Fibroblast of mammary gland (primary cell): ENCODE data around the gene DENND10.
A peak's percentile ranks its signal among the peaks of the same experiment; 100 is the strongest.
"Not testable (repeated sequence)": the region's sequence is repeated elsewhere in the genome, so short reads cannot be mapped to it uniquely, and the experiment has no call there.

Experiments used
- DNase-seq: peaks from one replicate; pipeline ENCODE4 v3.0.0-alpha.2; 2010; ENCODE audit warnings: low read depth
- H3K4me3 ChIP-seq: 2 replicates; pipeline ENCODE4 v1.5.1; 2011; ENCODE audit warnings: low read depth, mild to moderate bottlenecking, low read length, moderate library complexity; ENCODE audit not compliant: control insufficient read depth
- CTCF ChIP-seq: conservative IDR thresholded peaks from 2 replicates; pipeline ENCODE4 v1.5.1; 2011; ENCODE audit warnings: low read depth, low read length, inconsistent platforms; ENCODE audit not compliant: control insufficient read depth, insufficient read depth

DENND10 gene

GRCh38 chr10:119100434-119101238 lies 3.3 kb upstream of the DENND10 start:
- DNase-seq = peak; percentile 39
- no peak overlapping the region for H3K4me3 ChIP-seq
- TF ChIP-seq CTCF = no peak

GRCh38 chr10:119101366-119102098 lies 2.4 kb upstream of the DENND10 start:
- TF ChIP-seq CTCF = no peak
- H3K4me3 ChIP-seq = no peak overlapping the region
- no peak for DNase-seq

- no peak for TF ChIP-seq CTCF
- no peak for DNase-seq
Measured at GRCh38 chr10:119103241-119103902, 541 bp upstream of the DENND10 start.

GRCh38 chr10:119104654-119105015 lies 722 bp downstream of the DENND10 start:
- DNase-seq = no peak
- no peak for TF ChIP-seq CTCF
- H3K4me3 ChIP-seq = peak overlapping the region; percentile 73

More at GRCh38 chr10:119103241-119103902, 541 bp upstream of the DENND10 start:
- peak overlapping the region; percentile 6 for H3K4me3 ChIP-seq

GRCh38 chr10:119105155-119105554 lies 1.2 kb downstream of the DENND10 start:
- no peak for DNase-seq
- no peak for TF ChIP-seq CTCF
- peak overlapping the region; percentile 73 for H3K4me3 ChIP-seq

GRCh38 chr10:119105899-119106298 lies 2.0 kb downstream of the DENND10 start:
- DNase-seq, H3K4me3 ChIP-seq: not testable (repeated sequence)

GRCh38 chr10:119107106-119107505 lies 3.2 kb downstream of the DENND10 start:
- not testable (repeated sequence) for DNase-seq, H3K4me3 ChIP-seq

GRCh38 chr10:119107771-119108170 lies 3.9 kb downstream of the DENND10 start:
- not testable (repeated sequence) for DNase-seq, H3K4me3 ChIP-seq
